Liver (tissue), 3 donors: Measurements from ENCODE around the gene SAFB.

ENCODE experiments used
- CTCF ChIP-seq: fragments of 150-350 bp; IDR thresholded peaks from 2 replicates; pipeline ENCODE4 v1.5.1; 2017; ENCODE audit warnings: improper control_type of control experiment, low read depth, low read length; ENCODE audit not compliant: missing input control
- FOXA1 ChIP-seq: IDR thresholded peaks from 2 replicates; pipeline ENCODE4 v1.6.1; 2016; ENCODE audit warnings: antibody characterized with exemption
- JUND ChIP-seq, 2 donors: IDR thresholded peaks; 2 replicates each; pipeline ENCODE4 v1.6.1; 2016; ENCODE audit warnings: antibody characterized with exemption in 2 of 2
- MAX ChIP-seq: IDR thresholded peaks from 2 replicates; pipeline ENCODE4 v1.6.1; 2016; ENCODE audit warnings: antibody characterized with exemption
- RAD21 ChIP-seq, 2 donors: IDR thresholded peaks; 2 replicates each; pipeline ENCODE4 v1.6.1; 2016; ENCODE audit warnings: antibody characterized with exemption in 2 of 2, mild to moderate bottlenecking in 2 of 2
- REST ChIP-seq: IDR thresholded peaks from 2 replicates; pipeline ENCODE4 v1.6.1; 2016; ENCODE audit warnings: antibody characterized with exemption, mild to moderate bottlenecking
- SP1 ChIP-seq: IDR thresholded peaks from 2 replicates; pipeline ENCODE4 v1.6.1; 2018; ENCODE audit warnings: antibody characterized with exemption, mild to moderate bottlenecking
- YY1 ChIP-seq: IDR thresholded peaks from 2 replicates; pipeline ENCODE4 v1.6.1; 2016; ENCODE audit warnings: antibody characterized with exemption, mild to moderate bottlenecking
- donor health status: healthy.
- donor health status: healthy.

DNA sequence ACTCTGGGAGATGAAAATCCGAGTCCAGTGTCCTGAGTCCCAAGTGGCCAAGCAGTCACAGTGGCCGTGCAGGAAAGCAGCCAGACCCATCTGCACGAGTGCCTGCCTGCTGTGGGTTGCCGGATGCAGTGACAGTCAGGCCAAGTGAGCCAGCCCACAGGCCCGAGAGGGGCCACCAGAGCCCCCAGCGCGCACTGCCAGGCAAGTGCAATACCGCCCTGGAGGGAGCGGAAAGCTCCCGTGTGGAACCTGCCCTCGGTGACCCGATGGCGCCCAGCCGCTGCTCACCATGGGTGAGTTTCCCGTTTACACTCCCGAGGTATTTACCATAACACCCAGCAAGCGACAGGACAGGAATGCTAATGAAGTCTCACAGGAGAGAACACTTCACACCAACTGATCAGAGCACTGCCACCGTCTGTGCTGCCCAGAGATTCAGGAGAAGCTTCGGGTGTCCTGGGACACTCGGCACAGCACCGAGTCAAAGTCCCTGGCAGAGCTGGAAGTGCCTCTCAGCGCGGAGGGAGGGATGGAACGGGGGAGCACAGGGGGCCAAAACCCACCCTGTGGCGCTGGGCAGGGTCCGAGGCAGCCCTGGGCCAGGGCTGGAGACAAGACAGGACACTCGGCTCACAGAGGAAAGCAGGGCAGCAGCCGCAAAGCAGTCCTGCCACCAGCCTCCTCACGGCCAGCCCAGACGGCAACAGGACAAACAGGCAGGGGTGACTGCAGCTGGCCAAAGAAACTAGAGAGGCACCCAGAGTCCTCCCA lies 33.8 kb upstream of the SAFB start:
- TF ChIP-seq RAD21 (IDR thresholded peaks at IDR 0.05) (no peak), CTCF (no peak), JUND (IDR thresholded peaks at IDR 0.05) (no peak), YY1 (no peak), REST (no peak), SP1 (no peak), MAX (no peak), FOXA1 (no peak)
